Measurements from ENCODE around the gene MAB21L1. TPM values are rescaled to one million over a fixed set of nuclear protein-coding genes. Genes with fewer than 3 reads are reported as not detected.

The MAB21L1 gene
- total and polyA plus RNA-seq, 5 donors from 2014 or later, result not detected

DNA sequence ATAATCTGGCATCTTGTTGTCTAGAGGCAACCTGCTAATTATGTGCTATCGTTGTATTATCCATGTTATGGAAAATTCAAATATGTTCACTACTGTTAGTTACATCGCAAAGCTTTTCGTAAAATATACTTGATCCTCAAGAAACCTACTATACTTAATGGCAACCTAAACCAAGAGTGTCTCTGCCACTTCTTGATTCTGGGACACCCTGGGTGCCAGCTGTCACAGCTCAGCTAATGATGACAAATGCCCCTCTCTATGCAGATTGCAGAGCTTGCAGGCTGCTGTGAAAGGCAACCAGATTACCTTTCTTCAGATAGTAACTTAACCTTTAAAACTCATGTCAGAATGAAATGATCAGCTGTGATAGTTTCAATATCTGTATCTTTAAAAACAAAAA is 8.9 kb upstream of the MAB21L1 start:
- H3K36me3 Mint-ChIP-seq, result no peaks in the 10 kb centered on the region
- H3K4me3 Mint-ChIP-seq, result peak overlapping the region in 1 of 4 donors; percentile 27
- no peak overlapping the region for H3K4me3 ChIP-seq (ENCODE audit: low read depth, low read length)
- no peaks in the 10 kb centered on the region for H3K36me3 ChIP-seq (ENCODE audit: control insufficient read depth, insufficient read depth, low read length)
- no peaks in the 10 kb centered on the region for H3K27me3 Mint-ChIP-seq
- no peak for DNase-seq
- no peak for ATAC-seq (ENCODE audit: low read depth in 2 of 2)
- no peaks in the 10 kb centered on the region for H3K4me1 ChIP-seq (ENCODE audit: control insufficient read depth, insufficient read depth, low read length, poor library complexity, severe bottlenecking)
- no peaks in the 10 kb centered on the region for H3K9me3 ChIP-seq (ENCODE audit: control insufficient read depth in 2 of 2, low read length in 2 of 2)
- no peak overlapping the region for H3K27ac ChIP-seq (ENCODE audit: insufficient read depth, low read length, poor library complexity, severe bottlenecking)
- H3K9me3 Mint-ChIP-seq, result peaks cover 0 to 3% (median 0%) of the 10 kb centered on the region in 7 donors
- no peaks in the 10 kb centered on the region for H3K27me3 ChIP-seq (ENCODE audit: control insufficient read depth, insufficient read depth, low read length)
- no peaks in the 10 kb centered on the region for H3K4me1 Mint-ChIP-seq
- H3K27ac Mint-ChIP-seq, result no peak overlapping the region

DNA sequence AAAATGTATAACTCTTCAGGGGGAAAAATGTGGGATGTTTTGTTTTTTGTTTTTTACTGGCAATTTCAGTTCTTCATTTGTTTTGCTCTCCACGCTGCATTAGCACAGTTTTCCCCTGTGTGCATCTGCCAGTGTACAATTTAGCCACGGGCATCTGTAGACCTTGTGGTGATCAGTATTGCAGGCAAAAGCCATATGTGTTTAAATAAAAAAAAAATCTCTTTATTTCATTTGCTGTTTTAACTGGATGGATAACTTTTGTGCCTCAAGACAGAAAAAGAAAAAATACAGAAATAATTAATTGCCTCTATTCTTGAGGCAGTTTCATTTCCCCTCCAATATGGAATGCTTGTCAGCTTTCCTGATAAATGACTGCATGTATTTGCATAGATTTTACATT is 7.9 kb upstream of the MAB21L1 start:
- Mint-ChIP-seq H3K36me3 (no peaks in the 10 kb centered on the region), H3K4me1 (no peaks in the 10 kb centered on the region), H3K4me3 (peak overlapping the region in 1 of 4 donors; percentile 21), H3K27me3 (peaks cover under 1% of the 10 kb centered on the region), H3K27ac (no peak overlapping the region), H3K9me3 (no peaks in the 10 kb centered on the region)
- Histone ChIP-seq H3K27me3 (ENCODE audit: control insufficient read depth, insufficient read depth, low read length) (peaks cover 2% of the 10 kb centered on the region), H3K36me3 (ENCODE audit: control insufficient read depth, insufficient read depth, low read length) (no peaks in the 10 kb centered on the region), H3K27ac (ENCODE audit: insufficient read depth, low read length, poor library complexity, severe bottlenecking) (no peak overlapping the region), H3K4me3 (ENCODE audit: low read depth, low read length) (no peak overlapping the region), H3K9me3 (ENCODE audit: control insufficient read depth in 2 of 2, low read length in 2 of 2) (no peaks in the 10 kb centered on the region), H3K4me1 (ENCODE audit: control insufficient read depth, insufficient read depth, low read length, poor library complexity, severe bottlenecking) (no peaks in the 10 kb centered on the region)
- DNase-seq (no peak), ATAC-seq (ENCODE audit: low read depth in 2 of 2) (no peak)

DNA sequence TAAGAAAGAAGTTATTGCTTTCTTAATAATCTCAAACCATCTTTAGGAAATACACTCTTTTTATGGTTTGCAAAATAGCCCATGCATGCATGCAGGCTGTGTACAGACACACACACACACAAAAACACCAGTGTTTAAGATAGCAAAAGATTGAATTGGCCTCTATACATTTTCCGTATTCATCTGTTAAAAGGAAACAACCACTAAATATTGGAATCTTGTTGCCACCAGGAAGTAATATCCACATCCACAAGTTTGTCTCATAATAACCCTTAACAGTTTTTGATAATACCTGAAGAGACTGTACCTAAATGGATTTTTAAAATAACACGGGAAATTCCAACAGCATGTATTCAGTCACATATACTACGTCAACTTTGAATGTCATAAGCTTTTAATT is 7.3 kb upstream of the MAB21L1 start:
- Histone ChIP-seq H3K4me3 (ENCODE audit: low read depth, low read length) (no peak overlapping the region), H3K9me3 (ENCODE audit: control insufficient read depth in 2 of 2, low read length in 2 of 2) (peaks cover 0 to 4% of the 10 kb centered on the region in 2 experiments), H3K36me3 (ENCODE audit: control insufficient read depth, insufficient read depth, low read length) (no peaks in the 10 kb centered on the region), H3K27ac (ENCODE audit: insufficient read depth, low read length, poor library complexity, severe bottlenecking) (no peak overlapping the region), H3K4me1 (ENCODE audit: control insufficient read depth, insufficient read depth, low read length, poor library complexity, severe bottlenecking) (no peaks in the 10 kb centered on the region), H3K27me3 (ENCODE audit: control insufficient read depth, insufficient read depth, low read length) (peaks cover 4% of the 10 kb centered on the region)
- DNase-seq (no peak), ATAC-seq (ENCODE audit: low read depth in 2 of 2) (no peak)
- Mint-ChIP-seq H3K36me3 (no peaks in the 10 kb centered on the region), H3K9me3 (no peaks in the 10 kb centered on the region), H3K4me1 (no peaks in the 10 kb centered on the region), H3K27ac (no peak overlapping the region), H3K27me3 (peaks cover 7% of the 10 kb centered on the region), H3K4me3 (no peak overlapping the region)

DNA sequence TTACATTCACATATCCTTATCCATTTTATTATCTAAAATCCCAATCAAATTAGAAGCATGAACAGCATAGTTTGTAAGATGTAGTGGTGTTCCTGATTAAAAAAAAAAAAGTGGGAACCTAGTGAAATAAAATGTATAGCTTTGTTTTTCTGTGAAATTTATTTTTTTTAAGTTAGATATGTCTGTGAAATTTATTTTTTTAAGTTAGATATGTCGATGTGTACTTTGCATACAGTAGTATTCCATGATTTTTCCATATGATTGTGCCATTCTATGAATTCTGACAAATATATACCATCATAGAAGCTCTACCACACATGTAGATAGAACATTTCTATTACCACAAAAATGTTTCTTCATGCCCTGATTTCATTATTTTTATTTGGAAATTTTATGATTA is 6.0 kb upstream of the MAB21L1 start:
- H3K9me3 Mint-ChIP-seq, result peaks cover 0 to 5% (median 0%) of the 10 kb centered on the region in 7 donors
- Histone ChIP-seq H3K4me3 (ENCODE audit: low read depth, low read length) (no peak overlapping the region), H3K4me1 (ENCODE audit: control insufficient read depth, insufficient read depth, low read length, poor library complexity, severe bottlenecking) (no peaks in the 10 kb centered on the region), H3K36me3 (ENCODE audit: control insufficient read depth, insufficient read depth, low read length) (no peaks in the 10 kb centered on the region), H3K27ac (ENCODE audit: insufficient read depth, low read length, poor library complexity, severe bottlenecking) (no peak overlapping the region), H3K9me3 (ENCODE audit: control insufficient read depth in 2 of 2, low read length in 2 of 2) (peaks cover 0 to 4% of the 10 kb centered on the region in 2 experiments), H3K27me3 (ENCODE audit: control insufficient read depth, insufficient read depth, low read length) (peaks cover 8% of the 10 kb centered on the region)
- H3K27me3 Mint-ChIP-seq, result peaks cover 19% of the 10 kb centered on the region
- no peak overlapping the region for H3K4me3 Mint-ChIP-seq
- H3K4me1 Mint-ChIP-seq, result peaks cover 0 to 3% (median 0%) of the 10 kb centered on the region in 4 donors
- DNase-seq (no peak), ATAC-seq (ENCODE audit: low read depth in 2 of 2) (no peak)
- no peaks in the 10 kb centered on the region for H3K36me3 Mint-ChIP-seq
- no peak overlapping the region for H3K27ac Mint-ChIP-seq

DNA sequence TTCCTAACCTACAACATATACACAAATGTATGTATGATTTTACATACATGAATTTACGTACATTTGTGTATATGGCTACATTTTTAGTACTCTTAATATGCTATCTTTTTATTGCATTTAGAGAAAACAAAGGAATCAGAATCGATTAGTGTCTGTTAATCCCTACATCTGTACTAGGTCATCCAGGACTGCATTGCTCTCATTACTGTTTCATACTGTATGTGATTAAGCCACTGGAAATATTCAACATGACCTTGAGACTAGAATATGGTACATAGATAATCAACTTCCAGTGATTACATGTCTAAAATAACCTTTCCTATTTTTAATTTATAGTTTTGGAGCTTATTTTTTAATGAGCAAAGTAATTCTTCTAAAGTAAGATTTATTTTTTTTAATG is 5.3 kb upstream of the MAB21L1 start:
- H3K9me3 ChIP-seq (ENCODE audit: control insufficient read depth in 2 of 2, low read length in 2 of 2), result peaks cover 0 to 4% of the 10 kb centered on the region in 2 experiments
- Mint-ChIP-seq H3K27ac (no peak overlapping the region), H3K4me3 (no peak overlapping the region), H3K36me3 (no peaks in the 10 kb centered on the region), H3K27me3 (peaks cover 27% of the 10 kb centered on the region), H3K4me1 (peaks cover 0 to 9% (median 0%) of the 10 kb centered on the region in 4 donors), H3K9me3 (peaks cover 0 to 11% (median 0%) of the 10 kb centered on the region in 7 donors)
- no peaks in the 10 kb centered on the region for H3K4me1 ChIP-seq (ENCODE audit: control insufficient read depth, insufficient read depth, low read length, poor library complexity, severe bottlenecking)
- ATAC-seq (ENCODE audit: low read depth in 2 of 2), result no peak
- DNase-seq, result no peak
- H3K27me3 ChIP-seq (ENCODE audit: control insufficient read depth, insufficient read depth, low read length), result peaks cover 14% of the 10 kb centered on the region
- no peak overlapping the region for H3K4me3 ChIP-seq (ENCODE audit: low read depth, low read length)
- H3K36me3 ChIP-seq (ENCODE audit: control insufficient read depth, insufficient read depth, low read length), result no peaks in the 10 kb centered on the region
- no peak overlapping the region for H3K27ac ChIP-seq (ENCODE audit: insufficient read depth, low read length, poor library complexity, severe bottlenecking)

DNA sequence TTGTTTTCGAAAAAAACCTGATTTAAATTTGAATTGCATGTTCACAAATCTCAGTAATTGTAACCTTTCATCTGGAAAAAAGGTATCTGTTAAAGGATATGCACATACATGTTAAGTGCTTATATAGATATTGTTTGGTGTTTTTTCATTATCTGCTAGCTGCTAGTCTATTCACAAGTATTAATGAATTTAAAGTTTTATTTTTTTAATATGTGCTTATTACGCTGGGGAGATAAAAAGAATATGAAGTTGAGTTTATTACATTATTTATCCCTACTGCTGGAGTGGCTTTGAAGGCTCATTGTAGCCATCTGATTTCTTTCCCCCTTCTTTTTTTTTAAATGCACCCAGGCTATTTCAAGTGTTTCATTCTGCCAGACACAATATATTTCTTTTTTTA is 3.9 kb upstream of the MAB21L1 start:
- ATAC-seq (ENCODE audit: low read depth in 2 of 2), result no peak
- no peak for DNase-seq
- Mint-ChIP-seq H3K36me3 (no peaks in the 10 kb centered on the region), H3K27me3 (peaks cover 38% of the 10 kb centered on the region), H3K9me3 (peaks cover 0 to 14% (median 3%) of the 10 kb centered on the region in 7 donors), H3K4me3 (no peak overlapping the region), H3K27ac (no peak overlapping the region), H3K4me1 (peaks cover 0 to 23% (median 7%) of the 10 kb centered on the region in 4 donors)
- no peak overlapping the region for H3K4me3 ChIP-seq (ENCODE audit: low read depth, low read length)
- no peaks in the 10 kb centered on the region for H3K4me1 ChIP-seq (ENCODE audit: control insufficient read depth, insufficient read depth, low read length, poor library complexity, severe bottlenecking)
- peaks cover 0 to 4% of the 10 kb centered on the region in 2 experiments for H3K9me3 ChIP-seq (ENCODE audit: control insufficient read depth in 2 of 2, low read length in 2 of 2)
- no peak overlapping the region for H3K27ac ChIP-seq (ENCODE audit: insufficient read depth, low read length, poor library complexity, severe bottlenecking)
- no peaks in the 10 kb centered on the region for H3K36me3 ChIP-seq (ENCODE audit: control insufficient read depth, insufficient read depth, low read length)
- H3K27me3 ChIP-seq (ENCODE audit: control insufficient read depth, insufficient read depth, low read length), result peaks cover 18% of the 10 kb centered on the region

DNA sequence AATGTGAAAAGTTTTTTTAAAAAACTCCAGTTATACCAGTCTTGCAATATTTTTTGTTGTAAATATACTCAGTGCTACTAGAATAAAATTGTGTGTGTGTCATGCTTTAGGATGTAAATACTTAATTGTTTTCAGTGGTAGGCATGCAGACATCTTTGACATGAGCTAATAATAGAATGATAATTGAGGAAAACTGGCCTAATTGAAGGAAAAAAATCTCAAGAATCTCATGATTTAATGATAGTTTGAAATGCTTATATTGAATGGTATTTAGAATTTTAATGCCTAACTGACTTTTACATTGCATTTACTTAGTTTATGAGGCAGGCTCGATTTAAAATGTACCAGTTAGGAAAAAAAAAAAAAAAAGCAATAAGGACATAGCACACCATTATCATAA is 3.2 kb upstream of the MAB21L1 start:
- H3K27ac Mint-ChIP-seq, result no peak overlapping the region
- no peak for ATAC-seq (ENCODE audit: low read depth in 2 of 2)

DNA sequence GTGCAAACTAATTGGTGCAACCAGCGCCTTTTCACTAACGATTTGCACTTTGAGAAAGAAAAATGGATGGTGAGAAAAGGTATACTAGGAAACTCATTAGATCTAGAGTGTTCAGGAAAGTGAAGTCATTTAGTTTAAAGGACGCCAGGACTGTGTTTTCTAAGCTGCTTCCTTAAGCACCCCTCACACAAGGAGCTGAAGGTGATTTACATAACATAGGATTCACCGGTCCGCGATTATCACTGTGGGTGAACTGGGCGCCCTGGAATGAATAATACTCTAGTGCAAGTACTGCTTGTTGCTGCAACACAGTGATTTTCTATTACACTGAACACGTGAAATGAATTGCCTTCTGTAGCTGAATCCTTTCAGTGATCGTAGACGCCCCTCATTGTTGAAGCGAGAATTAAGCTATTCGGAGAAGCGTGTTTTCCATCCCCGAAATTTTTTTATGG is 2.6 kb upstream of the MAB21L1 start:
- Mint-ChIP-seq H3K36me3 (no peaks in the 10 kb centered on the region), H3K4me3 (no peak overlapping the region), H3K4me1 (peaks cover 0 to 24% (median 7%) of the 10 kb centered on the region in 4 donors), H3K27me3 (peaks cover 49% of the 10 kb centered on the region), H3K27ac (no peak overlapping the region), H3K9me3 (peaks cover 2 to 23% (median 4%) of the 10 kb centered on the region in 7 donors)
- Histone ChIP-seq H3K4me3 (ENCODE audit: low read depth, low read length) (no peak overlapping the region), H3K4me1 (ENCODE audit: control insufficient read depth, insufficient read depth, low read length, poor library complexity, severe bottlenecking) (no peaks in the 10 kb centered on the region), H3K9me3 (ENCODE audit: control insufficient read depth in 2 of 2, low read length in 2 of 2) (peaks cover 0 to 4% of the 10 kb centered on the region in 2 experiments), H3K27me3 (ENCODE audit: control insufficient read depth, insufficient read depth, low read length) (peaks cover 22% of the 10 kb centered on the region), H3K27ac (ENCODE audit: insufficient read depth, low read length, poor library complexity, severe bottlenecking) (no peak overlapping the region), H3K36me3 (ENCODE audit: control insufficient read depth, insufficient read depth, low read length) (no peaks in the 10 kb centered on the region)
- no peak for ATAC-seq (ENCODE audit: low read depth in 2 of 2)
- DNase-seq, result no peak

More for the DNA sequence above, 3.2 kb upstream of the MAB21L1 start:
- Mint-ChIP-seq H3K4me1 (peaks cover 0 to 24% (median 7%) of the 10 kb centered on the region in 4 donors), H3K36me3 (no peaks in the 10 kb centered on the region), H3K4me3 (no peak overlapping the region), H3K9me3 (peaks cover 0 to 20% (median 3%) of the 10 kb centered on the region in 7 donors), H3K27me3 (peaks cover 44% of the 10 kb centered on the region)
- Histone ChIP-seq H3K4me3 (ENCODE audit: low read depth, low read length) (no peak overlapping the region), H3K27me3 (ENCODE audit: control insufficient read depth, insufficient read depth, low read length) (peaks cover 19% of the 10 kb centered on the region), H3K4me1 (ENCODE audit: control insufficient read depth, insufficient read depth, low read length, poor library complexity, severe bottlenecking) (no peaks in the 10 kb centered on the region), H3K27ac (ENCODE audit: insufficient read depth, low read length, poor library complexity, severe bottlenecking) (no peak overlapping the region), H3K9me3 (ENCODE audit: control insufficient read depth in 2 of 2, low read length in 2 of 2) (peaks cover 0 to 4% of the 10 kb centered on the region in 2 experiments), H3K36me3 (ENCODE audit: control insufficient read depth, insufficient read depth, low read length) (no peaks in the 10 kb centered on the region)
- DNase-seq, result no peak
